HG03439 (cell line): Measurements from ENCODE around the gene DOCK9.

Source experiments
- ATAC-seq: cut with Tn5 transposase; IDR thresholded peaks from one replicate; pipeline ENCODE4 v1.9.1; 2021; ENCODE audit warnings: mild to moderate bottlenecking, moderate library complexity; ENCODE audit not compliant: unreplicated experiment

The DOCK9 gene

DNA sequence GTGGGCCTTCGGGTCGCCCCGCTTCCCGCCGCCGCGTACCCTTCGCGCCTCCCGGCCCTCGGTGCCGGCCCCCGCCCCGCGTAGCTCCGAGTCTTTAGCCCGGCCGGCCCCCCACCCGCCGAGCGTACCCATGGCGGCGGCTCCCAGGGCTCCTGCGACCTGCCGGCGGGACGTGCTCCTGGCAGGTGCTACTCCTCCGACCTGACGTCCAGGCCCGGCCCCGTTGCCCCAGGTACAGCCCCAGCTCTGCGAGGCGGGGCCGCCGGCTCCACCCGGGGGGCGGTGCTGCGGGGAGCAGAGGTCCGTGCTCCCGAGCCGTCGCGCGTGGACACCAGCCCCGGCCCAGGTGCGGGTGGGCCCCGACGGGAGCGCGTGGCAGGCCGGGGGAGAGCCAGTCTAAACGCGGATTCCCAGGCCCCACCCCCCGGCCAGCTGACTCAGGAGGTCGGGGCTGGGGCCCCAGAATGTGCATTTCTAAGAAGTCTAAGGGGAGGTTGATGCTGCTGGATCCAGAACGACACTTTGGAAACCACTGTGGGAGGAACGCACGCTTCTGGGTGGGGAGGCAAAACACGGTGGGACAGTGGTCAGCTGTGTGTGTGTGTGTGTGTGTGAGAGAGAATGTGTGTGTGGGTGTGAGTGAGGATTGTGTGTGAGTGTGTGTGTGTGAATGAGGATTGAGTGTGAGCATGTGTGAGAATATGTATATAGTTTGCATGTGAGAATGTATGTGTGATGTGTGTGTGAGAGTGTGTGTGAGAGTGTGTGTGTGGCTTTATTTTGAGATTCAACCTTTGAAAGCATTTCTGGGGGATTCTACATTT, 225.2 kb downstream of the DOCK9 start, which contains the start of gene SLC15A1:
Gene SLC15A1, minus strand, starts transcription at position 206 of the 824 bp plus-strand sequence. Its CDS starts 74 bp downstream, at position 132.
- ATAC-seq: no peak

DNA sequence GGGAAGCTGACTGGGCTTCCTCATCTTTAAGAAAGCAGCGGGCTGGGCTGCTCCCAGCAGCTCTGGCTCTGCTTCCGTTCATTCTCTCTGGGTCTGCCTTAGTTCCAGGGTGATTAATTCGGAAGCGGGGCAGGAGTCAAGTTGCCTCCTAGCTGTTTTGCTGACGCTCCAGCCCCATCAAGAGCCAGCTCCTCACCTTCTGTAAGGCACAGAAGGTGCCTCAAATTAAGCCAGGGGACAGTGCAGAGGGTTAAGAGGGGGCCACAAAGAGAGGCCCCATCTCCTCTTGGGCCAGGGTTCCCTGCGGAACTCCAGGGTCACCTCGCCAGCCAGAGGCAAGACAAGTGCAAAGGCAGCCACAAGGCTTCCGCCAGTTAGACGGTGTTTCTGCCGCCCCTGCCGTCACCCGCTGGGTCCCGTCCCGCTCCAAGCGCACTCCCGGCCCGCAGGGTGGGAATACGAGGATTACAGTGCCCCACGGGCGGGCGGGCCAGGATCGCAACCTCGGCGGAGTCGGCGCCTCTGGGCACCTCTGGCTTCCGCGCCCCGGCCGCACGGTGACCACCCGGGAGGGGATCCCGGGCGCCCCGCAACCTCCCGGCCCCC, 225.9 kb downstream of the DOCK9 start:
- ATAC-seq: no peak

- ATAC-seq: no peak
These were observed 226.5 kb downstream of the DOCK9 start for GRCh38 chr13:98751367-98751782.

- no peak for ATAC-seq
These were observed 228.4 kb downstream of the DOCK9 start for GRCh38 chr13:98749501-98749900.

DNA sequence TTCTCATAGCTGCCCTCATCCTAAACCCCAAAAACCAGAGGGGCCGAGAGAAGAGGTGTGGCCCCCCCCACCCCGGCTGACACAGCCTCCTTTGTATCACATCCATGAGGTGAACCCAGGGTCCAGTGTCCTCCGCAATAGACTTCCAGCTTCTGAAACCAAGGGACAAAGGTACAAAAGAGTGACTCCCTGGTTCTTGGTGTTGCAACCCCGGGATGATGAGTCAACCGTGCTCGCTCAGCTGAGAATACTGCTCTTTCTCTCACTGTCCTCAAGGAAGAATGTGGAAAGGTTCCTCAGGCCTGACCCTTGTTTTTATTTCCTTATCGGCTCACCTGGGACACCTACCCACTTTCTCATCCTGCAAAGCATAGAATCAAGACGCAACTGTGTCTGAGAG, 230.9 kb downstream of the DOCK9 start:
- ATAC-seq: no peak
